DOHH2 (cell line): ENCODE results near the gene DESI1.

ENCODE experiments used
- EZH2phosphoT487 ChIP-seq: fragments of 200-600 bp; sonication (generic); IDR thresholded peaks from 2 replicates; pipeline ENCODE4 v1.6.1; 2017; ENCODE audit warnings: borderline replicate concordance, mild to moderate bottlenecking, antibody characterized with exemption, low read length, moderate library complexity, mixed read lengths
- TF ChIP-seq, protein P1 (sequence below): fragments of 200-600 bp; sonication (generic); IDR thresholded peaks from one replicate; pipeline ENCODE4 v1.5.1; 2014; ENCODE audit warnings: antibody characterized with exemption, mild to moderate bottlenecking, low read depth, low read length; ENCODE audit not compliant: poor library complexity, severe bottlenecking

DNA sequence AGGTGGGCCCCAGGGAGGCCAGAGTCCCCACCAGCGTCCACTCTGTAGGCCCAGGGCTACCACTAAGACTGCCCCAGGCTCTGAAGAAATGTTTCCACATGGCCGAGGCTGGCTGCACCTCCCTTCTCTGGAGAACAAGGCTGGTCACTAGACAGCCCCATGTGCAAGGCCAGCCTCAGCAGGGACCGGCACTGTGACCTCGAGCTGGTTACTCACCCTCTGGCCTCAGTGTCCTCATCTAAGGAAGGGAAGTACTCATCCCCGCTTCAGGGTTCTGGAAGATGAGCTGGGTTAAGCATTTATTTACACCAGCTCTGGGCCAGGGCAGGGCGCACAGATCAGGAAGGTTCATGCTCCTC, 40.9 kb downstream of the DESI1 start:
- TF ChIP-seq, protein P1, sequence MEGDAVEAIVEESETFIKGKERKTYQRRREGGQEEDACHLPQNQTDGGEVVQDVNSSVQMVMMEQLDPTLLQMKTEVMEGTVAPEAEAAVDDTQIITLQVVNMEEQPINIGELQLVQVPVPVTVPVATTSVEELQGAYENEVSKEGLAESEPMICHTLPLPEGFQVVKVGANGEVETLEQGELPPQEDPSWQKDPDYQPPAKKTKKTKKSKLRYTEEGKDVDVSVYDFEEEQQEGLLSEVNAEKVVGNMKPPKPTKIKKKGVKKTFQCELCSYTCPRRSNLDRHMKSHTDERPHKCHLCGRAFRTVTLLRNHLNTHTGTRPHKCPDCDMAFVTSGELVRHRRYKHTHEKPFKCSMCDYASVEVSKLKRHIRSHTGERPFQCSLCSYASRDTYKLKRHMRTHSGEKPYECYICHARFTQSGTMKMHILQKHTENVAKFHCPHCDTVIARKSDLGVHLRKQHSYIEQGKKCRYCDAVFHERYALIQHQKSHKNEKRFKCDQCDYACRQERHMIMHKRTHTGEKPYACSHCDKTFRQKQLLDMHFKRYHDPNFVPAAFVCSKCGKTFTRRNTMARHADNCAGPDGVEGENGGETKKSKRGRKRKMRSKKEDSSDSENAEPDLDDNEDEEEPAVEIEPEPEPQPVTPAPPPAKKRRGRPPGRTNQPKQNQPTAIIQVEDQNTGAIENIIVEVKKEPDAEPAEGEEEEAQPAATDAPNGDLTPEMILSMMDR = no peak
- no peak for TF ChIP-seq EZH2phosphoT487
